Measurements from ENCODE around the gene ERC1. TPM values are rescaled to one million over a fixed set of nuclear protein-coding genes. Genes with fewer than 3 reads are reported as not detected.

Gene ERC1
- total and polyA plus RNA-seq, 5 experiments from 2014 or later: 14.0 to 51.9 (median 22.5) TPM

GRCh38 chr12:1170411-1170810 lies 179.4 kb downstream of the ERC1 start:
- POLR2A ChIA-PET: no interaction called here
- H3K36me3 Mint-ChIP-seq: peaks cover 0 to 35% (median 16%) of the 10 kb centered on the region in 3 donors
- H3K9me3 Mint-ChIP-seq: no peaks in the 10 kb centered on the region

GRCh38 chr12:1171657-1172408 lies 180.8 kb downstream of the ERC1 start:
- ATAC-seq (no peak), DNase-seq (no peak)
- Mint-ChIP-seq H3K4me1 (peaks cover 0 to 4% (median 2%) of the 10 kb centered on the region in 4 donors), H3K36me3 (peaks cover 0 to 40% (median 15%) of the 10 kb centered on the region in 3 donors), H3K27me3 (no peaks in the 10 kb centered on the region), H3K9me3 (no peaks in the 10 kb centered on the region), H3K4me3 (no peak overlapping the region), H3K27ac (no peak overlapping the region)
- POLR2A ChIA-PET: no interaction called here

More at GRCh38 chr12:1170411-1170810, 179.4 kb downstream of the ERC1 start:
- no peak for ATAC-seq
- DNase-seq: no peak
- no peaks in the 10 kb centered on the region for H3K27me3 Mint-ChIP-seq
- H3K4me1 Mint-ChIP-seq: peaks cover 0 to 10% (median 6%) of the 10 kb centered on the region in 4 donors
- H3K27ac Mint-ChIP-seq: no peak overlapping the region
- no peak overlapping the region for H3K4me3 Mint-ChIP-seq

- peaks cover 0 to 4% (median 1%) of the 10 kb centered on the region in 4 donors for H3K4me1 Mint-ChIP-seq
- H3K27me3 Mint-ChIP-seq: no peaks in the 10 kb centered on the region
- no peak for DNase-seq
- POLR2A ChIA-PET: no interaction called here
- H3K9me3 Mint-ChIP-seq: no peaks in the 10 kb centered on the region
- H3K36me3 Mint-ChIP-seq: peaks cover 7 to 29% (median 17%) of the 10 kb centered on the region in 3 donors
- ATAC-seq: no peak
- H3K4me3 Mint-ChIP-seq: no peak overlapping the region
- peak overlapping the region in 1 of 10 donors; percentile 4 for H3K27ac Mint-ChIP-seq
Observed at GRCh38 chr12:1173781-1174617, 183.0 kb downstream of the ERC1 start.

- DNase-seq: no peak
- Mint-ChIP-seq H3K27ac (no peak overlapping the region), H3K4me1 (peaks cover 0 to 4% (median 1%) of the 10 kb centered on the region in 4 donors), H3K9me3 (no peaks in the 10 kb centered on the region), H3K4me3 (no peak overlapping the region), H3K27me3 (no peaks in the 10 kb centered on the region), H3K36me3 (peaks cover 7 to 27% (median 15%) of the 10 kb centered on the region in 3 donors)
- POLR2A ChIA-PET: no interaction called here
- no peak for ATAC-seq
Observed at GRCh38 chr12:1174659-1175058, 183.6 kb downstream of the ERC1 start.

GRCh38 chr12:1176191-1176590 lies 185.2 kb downstream of the ERC1 start:
- ATAC-seq: no peak
- Mint-ChIP-seq H3K27me3 (no peaks in the 10 kb centered on the region), H3K36me3 (peaks cover 7 to 41% (median 22%) of the 10 kb centered on the region in 3 donors), H3K9me3 (no peaks in the 10 kb centered on the region), H3K27ac (peak overlapping the region in 1 of 10 donors; percentile 63), H3K4me3 (no peak overlapping the region), H3K4me1 (peaks cover 0 to 4% (median 1%) of the 10 kb centered on the region in 4 donors)
- POLR2A ChIA-PET: no interaction called here
- no peak for DNase-seq

GRCh38 chr12:1179128-1179527 lies 188.1 kb downstream of the ERC1 start:
- POLR2A ChIA-PET: no interaction called here
- Mint-ChIP-seq H3K9me3 (no peaks in the 10 kb centered on the region), H3K4me3 (no peak overlapping the region), H3K27me3 (no peaks in the 10 kb centered on the region), H3K4me1 (peaks cover 0 to 4% (median 0%) of the 10 kb centered on the region in 4 donors), H3K27ac (peak overlapping the region in 1 of 10 donors; percentile 44), H3K36me3 (peaks cover 7 to 65% (median 26%) of the 10 kb centered on the region in 3 donors)
- no peak for ATAC-seq
- DNase-seq: no peak

- Mint-ChIP-seq H3K4me3 (no peak overlapping the region), H3K27me3 (no peaks in the 10 kb centered on the region), H3K36me3 (peaks cover 5 to 75% (median 20%) of the 10 kb centered on the region in 3 donors), H3K27ac (no peak overlapping the region), H3K4me1 (no peaks in the 10 kb centered on the region), H3K9me3 (no peaks in the 10 kb centered on the region)
- POLR2A ChIA-PET: no interaction called here
- no peak for ATAC-seq
- DNase-seq: no peak
Observed at GRCh38 chr12:1182069-1182468, 191.0 kb downstream of the ERC1 start.

GRCh38 chr12:1184402-1184801 lies 193.4 kb downstream of the ERC1 start:
- Mint-ChIP-seq H3K9me3 (no peaks in the 10 kb centered on the region), H3K27ac (no peak overlapping the region), H3K27me3 (no peaks in the 10 kb centered on the region), H3K36me3 (peaks cover 0 to 88% (median 24%) of the 10 kb centered on the region in 3 donors), H3K4me1 (no peaks in the 10 kb centered on the region), H3K4me3 (no peak overlapping the region)
- POLR2A ChIA-PET: no interaction called here
- DNase-seq (no peak), ATAC-seq (no peak)

GRCh38 chr12:1185460-1186182 lies 194.6 kb downstream of the ERC1 start:
- H3K27ac Mint-ChIP-seq: peak overlapping the region in 2 of 10 donors; percentile 34 to 44
- no peak overlapping the region for H3K4me3 Mint-ChIP-seq
- H3K36me3 Mint-ChIP-seq: peaks cover 0 to 87% (median 17%) of the 10 kb centered on the region in 3 donors
- no peaks in the 10 kb centered on the region for H3K4me1 Mint-ChIP-seq
- ATAC-seq (no peak), DNase-seq (no peak)
- H3K27me3 Mint-ChIP-seq: no peaks in the 10 kb centered on the region
- POLR2A ChIA-PET: no interaction called here
- H3K9me3 Mint-ChIP-seq: no peaks in the 10 kb centered on the region

GRCh38 chr12:1186298-1186697 lies 195.3 kb downstream of the ERC1 start:
- peaks cover 0 to 88% (median 20%) of the 10 kb centered on the region in 3 donors for H3K36me3 Mint-ChIP-seq
- peak overlapping the region in 1 of 10 donors; percentile 12 for H3K27ac Mint-ChIP-seq
- H3K27me3 Mint-ChIP-seq: no peaks in the 10 kb centered on the region
- no peak overlapping the region for H3K4me3 Mint-ChIP-seq
- no peaks in the 10 kb centered on the region for H3K4me1 Mint-ChIP-seq
- H3K9me3 Mint-ChIP-seq: no peaks in the 10 kb centered on the region
- DNase-seq (no peak), ATAC-seq (no peak)
- POLR2A ChIA-PET: no interaction called here

- ATAC-seq (no peak), DNase-seq (no peak)
- Mint-ChIP-seq H3K36me3 (peaks cover 0 to 90% (median 28%) of the 10 kb centered on the region in 3 donors), H3K9me3 (no peaks in the 10 kb centered on the region), H3K27ac (no peak overlapping the region), H3K27me3 (no peaks in the 10 kb centered on the region), H3K4me1 (no peaks in the 10 kb centered on the region), H3K4me3 (no peak overlapping the region)
- POLR2A ChIA-PET: no interaction called here
Observed at GRCh38 chr12:1188016-1188415, 197.0 kb downstream of the ERC1 start.

- POLR2A ChIA-PET: no interaction called here
- H3K9me3 Mint-ChIP-seq: no peaks in the 10 kb centered on the region
- H3K36me3 Mint-ChIP-seq: peaks cover 0 to 81% (median 25%) of the 10 kb centered on the region in 3 donors
- H3K4me1 Mint-ChIP-seq: no peaks in the 10 kb centered on the region
- no peak overlapping the region for H3K4me3 Mint-ChIP-seq
- no peak for ATAC-seq
- no peak overlapping the region for H3K27ac Mint-ChIP-seq
- DNase-seq: no peak
- no peaks in the 10 kb centered on the region for H3K27me3 Mint-ChIP-seq
Observed at GRCh38 chr12:1189163-1189562, 198.1 kb downstream of the ERC1 start.
